Keratinocyte (primary cell): ENCODE results near the gene ITPKB.

Experiments used
- EZH2 ChIP-seq: IDR thresholded peaks from one replicate; pipeline ENCODE4 v1.6.1; 2012; ENCODE audit warnings: inconsistent platforms, mild to moderate bottlenecking, low read length, moderate library complexity
- TF ChIP-seq, protein P1 (sequence below), 3 experiments: IDR thresholded peaks in 1 of 3; conservative IDR thresholded peaks in 1 of 3; optimal IDR thresholded peaks in 1 of 3; 2 replicates in 2 of 3; 3 replicates in 1 of 3; pipeline versions ENCODE3 to v1.5.1; 2011; ENCODE audit warnings: low read length in 3 of 3, mild to moderate bottlenecking in 3 of 3, moderate library complexity in 2 of 3, control low read depth in 1 of 3, inconsistent platforms in 1 of 3; ENCODE audit not compliant: insufficient read depth in 2 of 3; ENCODE audit errors: extremely low read depth in 1 of 3

GRCh38 chr1:226653311-226653921 is 85.7 kb downstream of the ITPKB start:
- TF ChIP-seq, protein P1, sequence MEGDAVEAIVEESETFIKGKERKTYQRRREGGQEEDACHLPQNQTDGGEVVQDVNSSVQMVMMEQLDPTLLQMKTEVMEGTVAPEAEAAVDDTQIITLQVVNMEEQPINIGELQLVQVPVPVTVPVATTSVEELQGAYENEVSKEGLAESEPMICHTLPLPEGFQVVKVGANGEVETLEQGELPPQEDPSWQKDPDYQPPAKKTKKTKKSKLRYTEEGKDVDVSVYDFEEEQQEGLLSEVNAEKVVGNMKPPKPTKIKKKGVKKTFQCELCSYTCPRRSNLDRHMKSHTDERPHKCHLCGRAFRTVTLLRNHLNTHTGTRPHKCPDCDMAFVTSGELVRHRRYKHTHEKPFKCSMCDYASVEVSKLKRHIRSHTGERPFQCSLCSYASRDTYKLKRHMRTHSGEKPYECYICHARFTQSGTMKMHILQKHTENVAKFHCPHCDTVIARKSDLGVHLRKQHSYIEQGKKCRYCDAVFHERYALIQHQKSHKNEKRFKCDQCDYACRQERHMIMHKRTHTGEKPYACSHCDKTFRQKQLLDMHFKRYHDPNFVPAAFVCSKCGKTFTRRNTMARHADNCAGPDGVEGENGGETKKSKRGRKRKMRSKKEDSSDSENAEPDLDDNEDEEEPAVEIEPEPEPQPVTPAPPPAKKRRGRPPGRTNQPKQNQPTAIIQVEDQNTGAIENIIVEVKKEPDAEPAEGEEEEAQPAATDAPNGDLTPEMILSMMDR (optimal IDR thresholded peaks at IDR 0.05 in 1 of 3, IDR thresholded peaks at IDR 0.05 in 1 of 3, conservative IDR thresholded peaks at IDR 0.05 in 1 of 3; ENCODE audit: extremely low read depth in 1 of 3, insufficient read depth in 2 of 3, low read length in 3 of 3): no peak
- TF ChIP-seq EZH2: no peak
